Right lobe of liver (tissue), 6 donors: Measurements from ENCODE around the gene TF. TPM values are rescaled to one million over a fixed set of nuclear protein-coding genes. Genes with fewer than 3 reads are reported as not detected.
"Not testable (repeated sequence)": the region's sequence is repeated elsewhere in the genome, so short reads cannot be mapped to it uniquely, and the experiment has no call there.

ENCODE experiments used
- ATAC-seq, 4 donors: fragments of 200-7000 bp; cut with Tn5 transposase; one replicate each; pipeline ENCODE4 v1.9.1; 2020; ENCODE audit warnings: mild to moderate bottlenecking in 4 of 4, moderate library complexity in 4 of 4
- DNase-seq, 3 donors: peaks; one replicate each; pipeline ENCODE4 v3.0.0-alpha.2; 2020
- H3K27ac ChIP-seq, 3 donors: fragments of 200-600 bp; one replicate each; pipeline ENCODE4 v1.8.0; 2022
- H3K27me3 ChIP-seq, 2 donors: fragments of 200-600 bp; one replicate each; pipeline ENCODE4 v1.8.0; 2022
- H3K36me3 ChIP-seq, 4 donors: fragments of 200-600 bp; sonication (generic) in 1 of 4; one replicate each; pipeline versions ENCODE4 v1.5.1 to v1.8.0; 2017 to 2022; ENCODE audit warnings: control low read depth in 1 of 4
- H3K4me1 ChIP-seq, 4 donors: fragments of 200-600 bp; sonication (generic) in 1 of 4; one replicate each; pipeline versions ENCODE4 v1.5.1 to v1.8.0; 2017 to 2022; ENCODE audit warnings: control low read depth in 1 of 4
- H3K4me3 ChIP-seq, 3 donors: fragments of 200-600 bp; one replicate each; pipeline ENCODE4 v1.8.0; 2022
- H3K9me3 ChIP-seq, 4 donors: fragments of 200-600 bp; sonication (generic) in 1 of 4; one replicate each; pipeline versions ENCODE4 v1.5.1 to v1.8.0; 2017 to 2022; ENCODE audit warnings: control low read depth in 1 of 4
- CTCF ChIP-seq, 4 donors: fragments of 200-600 bp in 3 of 4; fragments of 450-650 bp in 1 of 4; IDR thresholded peaks; one replicate each; pipeline versions ENCODE4 v1.5.1 to v1.8.0; 2016 to 2022; ENCODE audit warnings: antibody characterized with exemption in 4 of 4, mild to moderate bottlenecking in 2 of 4
- POLR2A ChIP-seq: fragments of 450-650 bp; IDR thresholded peaks from one replicate; pipeline ENCODE4 v1.6.1; 2017; ENCODE audit warnings: antibody characterized with exemption, mild to moderate bottlenecking
- WGBS: methylation state at CpG from one replicate; pipeline ENCODE4 v1.1.6; 2018; ENCODE audit warnings: low coverage, low lambda C conversion rate; ENCODE audit not compliant: insufficient coverage; ENCODE audit errors: missing lambda C conversion rate; 5-methylcytosine and 5-hydroxymethylcytosine counted together
- intact Hi-C, 2 donors: fragments of 100-400 bp; cut with DNase I; formaldehyde crosslinking; loops; one replicate each; pipeline versions ENCODE4 v1.11.2 to v1.14.1; 2022
- total RNA-seq, 6 experiments: library from RNA; depleted of rRNA in 2 of 6; stranded (reverse); fragments of >200 nt in 2 of 6; fragmentation: NEBNext Ultra II Directional in 3 of 6; extraction: Animal tissue kit (Norgen Biotek cat#: 25700) in 3 of 6; gene quantifications; one replicate each; pipeline versions ENCODE4 v1.1.0 to v1.2.4, GENCODE V29; 2016 to 2023
- donor health status: DM: no; HTN: yes; CAD: no.
- donor health status: DM: no; HTN: no; CAD: no.
- donor health status: DM: no; HTN: no; CAD: no.
- donor health status: DM: no; HTN: yes; CAD: no.
- donor health status: DM: no; HTN: yes; CAD: no.

Gene TF
- total RNA-seq, 6 experiments from 2014 or later = 2,871 to 25,349 (median 17,684) TPM

- ATAC-seq (peak in 3 of 4 donors; percentile 0 to 7 (median 2)), DNase-seq (no peak)
- no peaks in the 10 kb centered on the region for H3K4me1 ChIP-seq
- WGBS = 43% methylated on average over 7 of the region's 7 CpGs
- TF ChIP-seq POLR2A (no peak), CTCF (IDR thresholded peaks at IDR 0.05) (no peak)
- intact Hi-C loops = no loop called here
- peaks cover 0 to 73% (median 30%) of the 10 kb centered on the region in 4 donors for H3K36me3 ChIP-seq
- H3K4me3 ChIP-seq = no peak overlapping the region
- H3K27ac ChIP-seq = no peak overlapping the region
- no peaks in the 10 kb centered on the region for H3K9me3 ChIP-seq
- H3K27me3 ChIP-seq = no peaks in the 10 kb centered on the region
Measured at GRCh38 chr3:133776794-133777438, 30.7 kb downstream of the TF start.

GRCh38 chr3:133777807-133778568, 31.8 kb downstream of the TF start:
- peak in 1 of 4 donors; percentile 5 for ATAC-seq
- Histone ChIP-seq H3K9me3 (no peaks in the 10 kb centered on the region), H3K27ac (no peak overlapping the region), H3K4me1 (no peaks in the 10 kb centered on the region), H3K4me3 (no peak overlapping the region), H3K27me3 (no peaks in the 10 kb centered on the region), H3K36me3 (peaks cover 0 to 62% (median 25%) of the 10 kb centered on the region in 4 donors)
- DNase-seq = no peak
- TF ChIP-seq CTCF (IDR thresholded peaks at IDR 0.05) (no peak), POLR2A (no peak)
- intact Hi-C loops = no loop called here
- 65% methylated on average over 6 of the region's 8 CpGs for WGBS

GRCh38 chr3:133779626-133780203, 33.5 kb downstream of the TF start:
- 19% methylated on average over 4 of the region's 4 CpGs for WGBS
- Histone ChIP-seq H3K36me3 (peaks cover 0 to 47% (median 19%) of the 10 kb centered on the region in 4 donors), H3K27ac (no peak overlapping the region), H3K4me3 (no peak overlapping the region), H3K9me3 (no peaks in the 10 kb centered on the region), H3K4me1 (no peaks in the 10 kb centered on the region), H3K27me3 (no peaks in the 10 kb centered on the region)
- DNase-seq = no peak
- ATAC-seq = peak in 1 of 4 donors; percentile 1
- TF ChIP-seq CTCF (IDR thresholded peaks at IDR 0.05) (no peak), POLR2A (no peak)
- intact Hi-C loops = no loop called here

GRCh38 chr3:133780756-133781155, 34.6 kb downstream of the TF start:
- H3K27me3 ChIP-seq, H3K27ac ChIP-seq, H3K9me3 ChIP-seq, H3K4me3 ChIP-seq, intact Hi-C loops, H3K4me1 ChIP-seq: not testable (repeated sequence)
- peak in 2 of 3 donors; percentile 42 to 61 for DNase-seq
- H3K36me3 ChIP-seq = peaks cover 0 to 37% (median 18%) of the 10 kb centered on the region in 4 donors
- peak in 2 of 4 donors; percentile 11 to 16 for ATAC-seq
- WGBS = 35% methylated on average over 6 of the region's 6 CpGs

GRCh38 chr3:133781570-133781969, 35.4 kb downstream of the TF start:
- peak in 3 of 4 donors; percentile 14 to 43 (median 15) for ATAC-seq
- H3K27ac ChIP-seq = no peak overlapping the region
- DNase-seq = no peak
- H3K4me3 ChIP-seq = no peak overlapping the region
- H3K27me3 ChIP-seq = no peaks in the 10 kb centered on the region
- peaks cover 0 to 29% (median 12%) of the 10 kb centered on the region in 4 donors for H3K36me3 ChIP-seq
- H3K9me3 ChIP-seq = no peaks in the 10 kb centered on the region
- no peaks in the 10 kb centered on the region for H3K4me1 ChIP-seq
- TF ChIP-seq CTCF (IDR thresholded peaks at IDR 0.05) (no peak), POLR2A (no peak)
- intact Hi-C loops = no loop called here
